Breast epithelium (tissue), 3 donors: ENCODE data around the gene HIVEP3.

Experiments
- POLR2A ChIP-seq: fragments of 450-650 bp; IDR thresholded peaks from one replicate; pipeline ENCODE4 v1.6.1; 2016; ENCODE audit warnings: antibody characterized with exemption, mild to moderate bottlenecking, moderate library complexity
- POLR2AphosphoS5 ChIP-seq, 3 donors: sonication (generic); formaldehyde crosslinking; IDR thresholded peaks; one replicate each; pipeline ENCODE4 v1.6.1; 2017; ENCODE audit warnings: antibody characterized with exemption in 3 of 3
- TF ChIP-seq, protein P1 (sequence below), 3 donors: fragments of 450-650 bp; IDR thresholded peaks; one replicate each; pipeline ENCODE4 v1.5.1; 2016 to 2017; ENCODE audit warnings: antibody characterized with exemption in 3 of 3, mild to moderate bottlenecking in 3 of 3, moderate library complexity in 3 of 3

DNA sequence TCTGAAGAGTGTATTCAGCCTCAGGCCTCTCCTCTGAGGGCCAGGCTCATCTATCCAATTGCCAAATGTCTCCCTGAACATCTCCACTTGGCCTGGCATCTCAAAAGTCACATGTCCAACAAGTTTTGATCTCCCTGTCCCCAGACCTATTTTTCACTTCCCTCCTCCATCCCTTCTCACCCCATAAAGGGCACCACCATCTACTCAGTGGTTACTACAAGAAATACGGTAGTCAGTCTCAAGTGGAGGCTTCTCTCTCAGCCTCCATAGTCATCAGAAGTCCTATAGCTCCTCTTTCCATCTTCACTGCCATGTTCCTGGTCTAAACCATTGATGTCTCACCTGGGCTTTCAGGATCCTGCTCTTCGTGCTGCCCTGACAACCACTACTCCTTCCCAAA is 351.8 kb downstream of the HIVEP3 start:
- TF ChIP-seq, protein P1, sequence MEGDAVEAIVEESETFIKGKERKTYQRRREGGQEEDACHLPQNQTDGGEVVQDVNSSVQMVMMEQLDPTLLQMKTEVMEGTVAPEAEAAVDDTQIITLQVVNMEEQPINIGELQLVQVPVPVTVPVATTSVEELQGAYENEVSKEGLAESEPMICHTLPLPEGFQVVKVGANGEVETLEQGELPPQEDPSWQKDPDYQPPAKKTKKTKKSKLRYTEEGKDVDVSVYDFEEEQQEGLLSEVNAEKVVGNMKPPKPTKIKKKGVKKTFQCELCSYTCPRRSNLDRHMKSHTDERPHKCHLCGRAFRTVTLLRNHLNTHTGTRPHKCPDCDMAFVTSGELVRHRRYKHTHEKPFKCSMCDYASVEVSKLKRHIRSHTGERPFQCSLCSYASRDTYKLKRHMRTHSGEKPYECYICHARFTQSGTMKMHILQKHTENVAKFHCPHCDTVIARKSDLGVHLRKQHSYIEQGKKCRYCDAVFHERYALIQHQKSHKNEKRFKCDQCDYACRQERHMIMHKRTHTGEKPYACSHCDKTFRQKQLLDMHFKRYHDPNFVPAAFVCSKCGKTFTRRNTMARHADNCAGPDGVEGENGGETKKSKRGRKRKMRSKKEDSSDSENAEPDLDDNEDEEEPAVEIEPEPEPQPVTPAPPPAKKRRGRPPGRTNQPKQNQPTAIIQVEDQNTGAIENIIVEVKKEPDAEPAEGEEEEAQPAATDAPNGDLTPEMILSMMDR (IDR thresholded peaks at IDR 0.05) = no peak
- TF ChIP-seq POLR2A (no peak), POLR2AphosphoS5 (IDR thresholded peaks at IDR 0.05) (no peak)
